Stomach (tissue), 9 donors: ENCODE data around the gene MYOM1. TPM values are rescaled to one million over a fixed set of nuclear protein-coding genes. Genes with fewer than 3 reads are reported as not detected.

Experiments
- DNase-seq, 2 donors: peaks; one replicate each; pipeline versions ENCODE4 v3.0.0 to v3.0.0-alpha.2; 2013 to 2019
- H3K27ac ChIP-seq, 5 donors: fragments of 200-600 bp in 4 of 5; sonication (generic) in 4 of 5; one replicate each; pipeline ENCODE4 v1.5.1; 2013 to 2019; ENCODE audit warnings: mild to moderate bottlenecking in 1 of 5, moderate library complexity in 1 of 5
- H3K27me3 ChIP-seq, 3 donors: fragments of 200-600 bp; sonication (generic); one replicate each; pipeline ENCODE4 v1.5.1; 2017 to 2019; ENCODE audit warnings: mixed run types in 1 of 3
- H3K36me3 ChIP-seq, 4 donors: fragments of 200-600 bp; sonication (generic); 1 replicate in 3 of 4; 2 replicates in 1 of 4; pipeline ENCODE4 v1.5.1; 2016 to 2019
- H3K4me1 ChIP-seq, 4 donors: fragments of 200-600 bp; sonication (generic); one replicate each; pipeline ENCODE4 v1.5.1; 2016 to 2019
- H3K4me3 ChIP-seq, 4 donors: fragments of 200-600 bp; sonication (generic) in 3 of 4; one replicate each; pipeline ENCODE4 v1.5.1; 2016 to 2019; ENCODE audit warnings: mild to moderate bottlenecking in 1 of 4
- H3K9me3 ChIP-seq, 4 donors: fragments of 200-600 bp; sonication (generic); one replicate each; pipeline ENCODE4 v1.5.1; 2016 to 2019
- CTCF ChIP-seq, 7 experiments: fragments of 450-650 bp in 4 of 7; fragments of 200-600 bp in 3 of 7; sonication (generic) in 3 of 7; IDR thresholded peaks; one replicate each; pipeline ENCODE4 v1.5.1; 2016 to 2019; ENCODE audit warnings: antibody characterized with exemption in 7 of 7, control low read depth in 2 of 7, mild to moderate bottlenecking in 1 of 7
- EP300 ChIP-seq: sonication (generic); formaldehyde crosslinking; IDR thresholded peaks from one replicate; pipeline ENCODE4 v1.6.1; 2017; ENCODE audit warnings: antibody characterized with exemption
- POLR2A ChIP-seq, 4 donors: fragments of 450-650 bp; IDR thresholded peaks; one replicate each; pipeline ENCODE4 v1.6.1; 2016; ENCODE audit warnings: antibody characterized with exemption in 4 of 4, control low read depth in 2 of 4, mild to moderate bottlenecking in 1 of 4, moderate library complexity in 1 of 4
- POLR2AphosphoS5 ChIP-seq, 3 donors: sonication (generic); formaldehyde crosslinking; IDR thresholded peaks; one replicate each; pipeline ENCODE4 v1.6.1; 2016; ENCODE audit warnings: antibody characterized with exemption in 3 of 3
- WGBS, 5 donors: extraction: QIAGEN DNeasy Blood & Tissue Kit in 3 of 5; methylation state at CpG; one replicate each; pipeline versions ENCODE4 v1.1.5 to v1.1.7; 2013 to 2018; 5-methylcytosine and 5-hydroxymethylcytosine counted together
- intact Hi-C: fragments of 100-400 bp; cut with DNase I; formaldehyde crosslinking; loops from one replicate; pipeline ENCODE4 v1.15.1; 2023; ENCODE audit warnings: low total_unique reads
- polyA plus RNA-seq, 3 donors: library from polyadenylated mRNA; stranded (reverse); fragments of 200-250 nt; gene quantifications; one replicate each; pipeline ENCODE4 v1.2.3, GENCODE V29; 2013
- total RNA-seq, 5 donors: library from RNA; depleted of rRNA; stranded (reverse); fragments of >200 nt; gene quantifications; one replicate each; pipeline versions ENCODE4 v1.1.0 to v1.2.3, GENCODE V29; 2014 to 2016
- donor health status: healthy with polysubstance abuse.
- donor health status: Bipolar disorder and iron deficiency.
- donor health status: healthy.

MYOM1 gene
- total and polyA plus RNA-seq, 8 donors = 1.2 to 37.9 (median 3.5) TPM

- 66 to 76% (median 68%) methylated on average over 6 of the region's 6 CpGs for WGBS, 5 donors
- H3K9me3 ChIP-seq = no peaks in the 10 kb centered on the region
- no peak overlapping the region for H3K27ac ChIP-seq
Measured at GRCh38 chr18:3184275-3184963, 35.3 kb downstream of the MYOM1 start.

GRCh38 chr18:3183103-3183717, 36.6 kb downstream of the MYOM1 start:
- TF ChIP-seq CTCF (IDR thresholded peaks at IDR 0.05) (no peak), POLR2A (IDR thresholded peaks at IDR 0.05) (no peak), POLR2AphosphoS5 (IDR thresholded peaks at IDR 0.05) (no peak), EP300 (no peak)
- Histone ChIP-seq H3K27ac (no peak overlapping the region), H3K27me3 (no peaks in the 10 kb centered on the region), H3K9me3 (no peaks in the 10 kb centered on the region), H3K36me3 (peaks cover 0 to 11% (median 0%) of the 10 kb centered on the region in 4 donors), H3K4me3 (no peak overlapping the region), H3K4me1 (no peaks in the 10 kb centered on the region)
- WGBS, 5 donors = 93 to 98% (median 95%) methylated on average over 14 to 15 of the region's 15 CpGs
- intact Hi-C loops = no loop called here
- DNase-seq = no peak

More at GRCh38 chr18:3184275-3184963, 35.3 kb downstream of the MYOM1 start:
- no peak for DNase-seq
- no peak for TF ChIP-seq CTCF (IDR thresholded peaks at IDR 0.05)
- TF ChIP-seq POLR2AphosphoS5 (IDR thresholded peaks at IDR 0.05) = no peak
- no peak for TF ChIP-seq POLR2A (IDR thresholded peaks at IDR 0.05)
- TF ChIP-seq EP300 = no peak
- peaks cover 0 to 18% (median 0%) of the 10 kb centered on the region in 4 donors for H3K36me3 ChIP-seq
- no peak overlapping the region for H3K4me3 ChIP-seq
- H3K4me1 ChIP-seq = no peaks in the 10 kb centered on the region
- intact Hi-C loops = no loop called here
- no peaks in the 10 kb centered on the region for H3K27me3 ChIP-seq

GRCh38 chr18:3180325-3180724, 39.4 kb downstream of the MYOM1 start:
- WGBS, 5 donors = 62 to 90% (median 75%) methylated on average over 2 of the region's 2 CpGs
- H3K4me3 ChIP-seq = no peak overlapping the region
- no peaks in the 10 kb centered on the region for H3K36me3 ChIP-seq
- intact Hi-C loops = no loop called here
- H3K4me1 ChIP-seq = peaks cover 0 to 12% (median 0%) of the 10 kb centered on the region in 4 donors
- H3K27ac ChIP-seq = peak overlapping the region in 3 of 5 donors; percentile 13 to 41 (median 36)
- H3K27me3 ChIP-seq = no peaks in the 10 kb centered on the region
- no peaks in the 10 kb centered on the region for H3K9me3 ChIP-seq
- TF ChIP-seq POLR2A (IDR thresholded peaks at IDR 0.05) (no peak), CTCF (IDR thresholded peaks at IDR 0.05) (no peak), POLR2AphosphoS5 (IDR thresholded peaks at IDR 0.05) (no peak), EP300 (no peak)
- peak in 1 of 2 donors; percentile 51 for DNase-seq

- DNase-seq = peak in 1 of 2 donors; percentile 30
- no peaks in the 10 kb centered on the region for H3K27me3 ChIP-seq
- 67 to 74% (median 69%) methylated on average over 10 of the region's 10 CpGs for WGBS, 5 donors
- H3K4me1 ChIP-seq = peaks cover 0 to 17% (median 0%) of the 10 kb centered on the region in 4 donors
- no peaks in the 10 kb centered on the region for H3K9me3 ChIP-seq
- intact Hi-C loops = no loop called here
- no peak overlapping the region for H3K4me3 ChIP-seq
- TF ChIP-seq EP300 (no peak), POLR2AphosphoS5 (IDR thresholded peaks at IDR 0.05) (no peak), CTCF (IDR thresholded peaks at IDR 0.05) (no peak), POLR2A (IDR thresholded peaks at IDR 0.05) (no peak)
- H3K36me3 ChIP-seq = no peaks in the 10 kb centered on the region
- peak overlapping the region in 2 of 5 donors; percentile 36 to 41 for H3K27ac ChIP-seq
Measured at GRCh38 chr18:3179430-3180089, 40.2 kb downstream of the MYOM1 start.
